ENCODE measurements around the gene HSP90AB1. TPM values are rescaled to one million over a fixed set of nuclear protein-coding genes. Genes with fewer than 3 reads are reported as not detected.

The HSP90AB1 gene
- polyA plus RNA-seq, 1 experiment = 943 TPM

GRCh38 chr6:44207966-44208365 is 38.9 kb upstream of the HSP90AB1 start:
- ChIA-PET POLR2A (interaction anchor here (0.9 kb wide), 1 partner anchor 39 kb away, joined by 3 read pairs; the partner anchor contains the start of gene HSP90AB1), CTCF (interaction anchor here (0.5 to 1.0 kb wide), 3 partner anchors 10 to 35 kb away, joined by 4 to 6 read pairs (median 4); no protein-coding TSS in a partner anchor)
- TF ChIP-seq, protein P1, sequence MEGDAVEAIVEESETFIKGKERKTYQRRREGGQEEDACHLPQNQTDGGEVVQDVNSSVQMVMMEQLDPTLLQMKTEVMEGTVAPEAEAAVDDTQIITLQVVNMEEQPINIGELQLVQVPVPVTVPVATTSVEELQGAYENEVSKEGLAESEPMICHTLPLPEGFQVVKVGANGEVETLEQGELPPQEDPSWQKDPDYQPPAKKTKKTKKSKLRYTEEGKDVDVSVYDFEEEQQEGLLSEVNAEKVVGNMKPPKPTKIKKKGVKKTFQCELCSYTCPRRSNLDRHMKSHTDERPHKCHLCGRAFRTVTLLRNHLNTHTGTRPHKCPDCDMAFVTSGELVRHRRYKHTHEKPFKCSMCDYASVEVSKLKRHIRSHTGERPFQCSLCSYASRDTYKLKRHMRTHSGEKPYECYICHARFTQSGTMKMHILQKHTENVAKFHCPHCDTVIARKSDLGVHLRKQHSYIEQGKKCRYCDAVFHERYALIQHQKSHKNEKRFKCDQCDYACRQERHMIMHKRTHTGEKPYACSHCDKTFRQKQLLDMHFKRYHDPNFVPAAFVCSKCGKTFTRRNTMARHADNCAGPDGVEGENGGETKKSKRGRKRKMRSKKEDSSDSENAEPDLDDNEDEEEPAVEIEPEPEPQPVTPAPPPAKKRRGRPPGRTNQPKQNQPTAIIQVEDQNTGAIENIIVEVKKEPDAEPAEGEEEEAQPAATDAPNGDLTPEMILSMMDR (IDR thresholded peaks at IDR 0.05; ENCODE audit: low read depth, low read length) = no peak
- no peak for DNase-seq (ENCODE audit: low read depth, low spot score)
- peaks cover 5% of the 10 kb centered on the region for H3K27me3 ChIP-seq (ENCODE audit: control insufficient read depth, insufficient read depth, low read length)
- no peak overlapping the region for H3K4me3 ChIP-seq (ENCODE audit: low read depth, low read length)
- no peak overlapping the region for H3K27ac ChIP-seq (ENCODE audit: low read depth, low read length)
- no peaks in the 10 kb centered on the region for H3K9me3 ChIP-seq (ENCODE audit: control insufficient read depth, insufficient read depth, low read length)

GRCh38 chr6:44211284-44211683 is 35.6 kb upstream of the HSP90AB1 start:
- CTCF ChIA-PET = interaction anchor here (0.7 kb wide), 1 partner anchor 23 kb away, joined by 3 read pairs; no protein-coding TSS in a partner anchor
- POLR2A ChIA-PET = interaction anchor here (0.7 to 0.8 kb wide), 2 partner anchors 84 to 111 kb away, joined by 3 to 9 read pairs; no protein-coding TSS in a partner anchor

DNA sequence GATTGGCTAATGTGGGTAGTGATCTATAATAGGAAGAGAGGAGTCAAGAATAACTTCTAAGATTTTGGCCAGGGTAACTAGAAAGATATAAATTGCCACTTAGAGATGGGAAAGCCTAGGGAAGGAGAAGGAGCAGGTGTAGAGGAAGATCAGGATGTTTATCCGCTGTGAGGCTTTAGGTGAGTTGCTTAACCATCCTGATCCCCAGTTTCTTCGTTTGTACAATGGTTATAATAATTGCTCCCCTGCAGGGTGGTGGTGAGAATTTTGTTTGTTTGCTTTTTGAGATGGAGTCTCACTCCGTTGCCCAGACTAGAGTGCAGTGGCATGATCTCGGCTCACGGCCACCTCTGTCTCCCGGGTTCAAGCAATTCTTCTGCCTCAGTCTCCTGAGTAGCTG is 32.6 kb upstream of the HSP90AB1 start:
- H3K4me3 ChIP-seq (ENCODE audit: low read depth, low read length) = no peak overlapping the region
- ChIA-PET POLR2A (no interaction called here), CTCF (interaction anchor here (2.1 kb wide), 1 partner anchor 42 kb away, joined by 7 read pairs; no protein-coding TSS in a partner anchor)
- H3K27ac ChIP-seq (ENCODE audit: low read depth, low read length) = no peak overlapping the region
- TF ChIP-seq, protein P1 (IDR thresholded peaks at IDR 0.05; ENCODE audit: low read depth, low read length) = no peak
- peaks cover 2% of the 10 kb centered on the region for H3K27me3 ChIP-seq (ENCODE audit: control insufficient read depth, insufficient read depth, low read length)
- no peak for DNase-seq (ENCODE audit: low read depth, low spot score)
- H3K9me3 ChIP-seq (ENCODE audit: control insufficient read depth, insufficient read depth, low read length) = no peaks in the 10 kb centered on the region

More at GRCh38 chr6:44211284-44211683, 35.6 kb upstream of the HSP90AB1 start:
- TF ChIP-seq, protein P1 (IDR thresholded peaks at IDR 0.05; ENCODE audit: low read depth, low read length) = no peak
- Histone ChIP-seq H3K4me3 (ENCODE audit: low read depth, low read length) (no peak overlapping the region), H3K27ac (ENCODE audit: low read depth, low read length) (no peak overlapping the region), H3K9me3 (ENCODE audit: control insufficient read depth, insufficient read depth, low read length) (no peaks in the 10 kb centered on the region), H3K27me3 (ENCODE audit: control insufficient read depth, insufficient read depth, low read length) (peaks cover 6% of the 10 kb centered on the region)
- no peak for DNase-seq (ENCODE audit: low read depth, low spot score)

DNA sequence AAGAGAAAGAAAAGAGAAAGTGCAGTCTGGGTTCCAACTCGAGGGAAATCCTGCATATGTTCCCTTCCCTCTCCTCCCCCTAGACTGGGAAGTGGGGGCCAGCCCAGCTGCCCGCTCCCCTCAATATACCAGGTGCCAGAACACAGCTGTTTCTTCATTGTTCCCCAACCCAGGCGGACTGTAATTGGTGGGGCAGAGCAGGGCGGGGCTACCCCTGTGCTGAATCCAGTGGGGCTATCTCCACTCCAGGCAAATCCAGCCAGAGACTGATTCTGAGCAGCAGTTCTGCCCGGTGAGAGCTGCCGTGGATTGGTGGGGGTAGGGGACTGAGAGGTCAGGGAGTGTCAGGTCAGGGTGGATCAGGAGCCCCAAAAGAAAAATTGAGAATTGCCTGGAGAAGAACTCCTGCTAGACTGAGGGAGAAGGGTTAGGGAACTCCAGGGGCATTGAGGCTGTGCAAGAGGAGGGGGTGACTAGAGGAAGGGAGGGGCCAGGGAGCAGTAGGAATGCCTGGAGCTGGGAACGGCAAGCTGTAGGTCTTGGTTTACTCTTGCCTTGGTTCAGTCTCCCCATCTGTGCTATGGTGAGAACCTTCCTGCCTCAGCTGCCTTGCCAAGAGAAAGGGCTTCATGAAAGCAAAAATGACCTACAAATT is 30.1 kb upstream of the HSP90AB1 start, which contains the start of gene MYMX:
MYMX (plus strand) TSS at position 250 of the 655 bp plus-strand sequence. CDS start 546 bp downstream, outside the sequence.
- ChIA-PET CTCF (no interaction called here), POLR2A (interaction anchor here (2.2 kb wide), 1 partner anchor 30 kb away, joined by 7 read pairs; the partner anchor contains the start of gene HSP90AB1)
- no peak within 1 kb of the TSS for H3K27ac ChIP-seq (ENCODE audit: low read depth, low read length)
- no peak for DNase-seq (ENCODE audit: low read depth, low spot score)
- TF ChIP-seq, protein P1 (IDR thresholded peaks at IDR 0.05; ENCODE audit: low read depth, low read length) = no peak
- peaks cover 2% of the 10 kb centered on the region for H3K27me3 ChIP-seq (ENCODE audit: control insufficient read depth, insufficient read depth, low read length)
- H3K4me3 ChIP-seq (ENCODE audit: low read depth, low read length) = no peak within 1 kb of the TSS
- no peaks in the 10 kb centered on the region for H3K9me3 ChIP-seq (ENCODE audit: control insufficient read depth, insufficient read depth, low read length)
